Measurements from ENCODE around the gene TTLL5.

The TTLL5 gene

DNA sequence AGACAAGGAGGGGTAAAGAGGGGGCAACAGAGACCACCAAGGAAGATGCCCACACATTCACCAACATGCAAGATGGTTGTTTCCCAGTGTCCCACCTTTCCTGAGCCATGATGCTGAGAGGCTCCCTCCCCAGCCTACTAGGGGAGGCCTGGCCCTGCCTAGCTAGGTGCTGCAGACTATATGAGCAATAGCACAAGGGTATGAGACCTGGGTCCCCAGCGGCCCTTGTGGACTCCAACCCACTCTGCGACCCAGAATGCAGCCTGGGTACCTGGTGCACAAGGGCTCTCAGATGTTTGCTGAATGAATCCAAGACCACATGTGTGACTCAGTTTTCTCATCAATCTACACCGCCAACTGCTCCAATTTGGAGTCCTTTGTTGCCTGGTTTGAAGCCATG lies 306.8 kb downstream of the TTLL5 start:
- Histone ChIP-seq H4K20me1 (ENCODE audit: low read depth, low read length) (no peaks in the 10 kb centered on the region), H3K4me3 (ENCODE audit: insufficient read depth, low read length, poor library complexity, severe bottlenecking) (no peak overlapping the region)

DNA sequence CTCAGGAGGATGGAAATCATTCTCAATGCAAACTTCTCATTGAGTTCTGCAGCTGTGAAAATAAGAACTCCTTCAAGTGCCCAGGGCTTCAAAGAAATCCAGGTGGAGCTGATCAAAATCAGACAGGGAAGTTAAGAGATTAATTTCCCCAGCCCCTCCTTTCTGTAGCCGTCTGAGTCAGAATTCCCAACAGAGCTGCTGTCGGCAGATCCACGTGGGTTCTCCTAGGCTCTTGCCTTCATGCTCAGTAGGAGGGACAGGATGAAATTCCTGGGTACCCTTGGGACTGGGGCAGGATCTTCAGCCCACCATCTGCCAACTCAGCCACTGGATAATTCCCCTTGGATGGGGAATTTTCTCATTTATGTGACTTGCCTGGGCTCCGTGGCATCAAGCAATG lies 307.4 kb downstream of the TTLL5 start:
- no peaks in the 10 kb centered on the region for H3K9me2 ChIP-seq (replicated peaks; ENCODE audit: insufficient read depth, low read length)
- H3K9me3 ChIP-seq (ENCODE audit: insufficient read depth, low read length), result no peaks in the 10 kb centered on the region
- H3K4me2 ChIP-seq (ENCODE audit: low read depth, low read length, poor library complexity, severe bottlenecking), result no peak overlapping the region
- H3K27ac ChIP-seq (ENCODE audit: low read depth, low read length), result no peak overlapping the region
- H3K79me2 ChIP-seq (ENCODE audit: insufficient read depth, low read length), result no peaks in the 10 kb centered on the region
- no peak overlapping the region for H3K4me3 ChIP-seq (ENCODE audit: insufficient read depth, low read length, poor library complexity, severe bottlenecking)
- H3K9ac ChIP-seq (ENCODE audit: low read length), result no peak overlapping the region
- no peaks in the 10 kb centered on the region for H4K20me1 ChIP-seq (ENCODE audit: low read depth, low read length)
- H2AFZ ChIP-seq (ENCODE audit: low read depth, low read length, severe bottlenecking), result no peak overlapping the region
- no peaks in the 10 kb centered on the region for H3K36me3 ChIP-seq (ENCODE audit: low read length)
- H3K27me3 ChIP-seq (ENCODE audit: low read length), result no peaks in the 10 kb centered on the region
- no peak for TF ChIP-seq EZH2phosphoT487 (conservative IDR thresholded peaks at IDR 0.05; ENCODE audit: low read length)
- TF ChIP-seq, protein P1, sequence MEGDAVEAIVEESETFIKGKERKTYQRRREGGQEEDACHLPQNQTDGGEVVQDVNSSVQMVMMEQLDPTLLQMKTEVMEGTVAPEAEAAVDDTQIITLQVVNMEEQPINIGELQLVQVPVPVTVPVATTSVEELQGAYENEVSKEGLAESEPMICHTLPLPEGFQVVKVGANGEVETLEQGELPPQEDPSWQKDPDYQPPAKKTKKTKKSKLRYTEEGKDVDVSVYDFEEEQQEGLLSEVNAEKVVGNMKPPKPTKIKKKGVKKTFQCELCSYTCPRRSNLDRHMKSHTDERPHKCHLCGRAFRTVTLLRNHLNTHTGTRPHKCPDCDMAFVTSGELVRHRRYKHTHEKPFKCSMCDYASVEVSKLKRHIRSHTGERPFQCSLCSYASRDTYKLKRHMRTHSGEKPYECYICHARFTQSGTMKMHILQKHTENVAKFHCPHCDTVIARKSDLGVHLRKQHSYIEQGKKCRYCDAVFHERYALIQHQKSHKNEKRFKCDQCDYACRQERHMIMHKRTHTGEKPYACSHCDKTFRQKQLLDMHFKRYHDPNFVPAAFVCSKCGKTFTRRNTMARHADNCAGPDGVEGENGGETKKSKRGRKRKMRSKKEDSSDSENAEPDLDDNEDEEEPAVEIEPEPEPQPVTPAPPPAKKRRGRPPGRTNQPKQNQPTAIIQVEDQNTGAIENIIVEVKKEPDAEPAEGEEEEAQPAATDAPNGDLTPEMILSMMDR (IDR thresholded peaks at IDR 0.05; ENCODE audit: insufficient read depth, low read length, poor library complexity, severe bottlenecking), result no peak
- H3F3A ChIP-seq (ENCODE audit: insufficient read depth), result no peaks in the 10 kb centered on the region

More for the DNA sequence above, 306.8 kb downstream of the TTLL5 start:
- H3F3A ChIP-seq (ENCODE audit: insufficient read depth), result no peaks in the 10 kb centered on the region
- H3K27me3 ChIP-seq (ENCODE audit: low read length), result no peaks in the 10 kb centered on the region
- H2AFZ ChIP-seq (ENCODE audit: low read depth, low read length, severe bottlenecking), result no peak overlapping the region
- no peaks in the 10 kb centered on the region for H3K9me3 ChIP-seq (ENCODE audit: insufficient read depth, low read length)
- H3K9me2 ChIP-seq (replicated peaks; ENCODE audit: insufficient read depth, low read length), result no peaks in the 10 kb centered on the region
- H3K27ac ChIP-seq (ENCODE audit: low read depth, low read length), result no peak overlapping the region
- TF ChIP-seq, protein P1 (IDR thresholded peaks at IDR 0.05; ENCODE audit: insufficient read depth, low read length, poor library complexity, severe bottlenecking), result no peak
- no peak for TF ChIP-seq EZH2phosphoT487 (conservative IDR thresholded peaks at IDR 0.05; ENCODE audit: low read length)
- H3K79me2 ChIP-seq (ENCODE audit: insufficient read depth, low read length), result no peaks in the 10 kb centered on the region
- no peak overlapping the region for H3K4me2 ChIP-seq (ENCODE audit: low read depth, low read length, poor library complexity, severe bottlenecking)
- no peaks in the 10 kb centered on the region for H3K36me3 ChIP-seq (ENCODE audit: low read length)
- H3K9ac ChIP-seq (ENCODE audit: low read length), result no peak overlapping the region

DNA sequence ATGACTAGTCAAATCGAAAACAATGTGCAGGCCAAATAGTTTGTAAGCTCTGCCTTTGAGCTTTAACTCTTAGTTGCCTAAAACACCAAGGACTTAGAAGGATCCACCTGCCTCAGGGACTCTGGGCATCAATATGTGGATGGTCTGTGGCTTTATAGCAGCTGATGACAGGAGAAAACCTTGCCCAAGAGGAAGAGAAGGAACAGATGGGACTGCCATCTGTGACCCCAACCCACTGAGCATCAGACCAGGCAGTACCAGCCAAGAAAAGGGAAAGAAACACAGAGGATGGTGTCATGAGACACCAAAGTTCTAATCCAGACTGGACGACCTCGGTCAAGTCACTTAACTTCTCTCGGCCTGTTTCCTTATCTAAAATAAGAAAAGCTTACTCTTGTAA lies 308.1 kb downstream of the TTLL5 start:
- H3K9me2 ChIP-seq (replicated peaks; ENCODE audit: insufficient read depth, low read length), result no peaks in the 10 kb centered on the region
- no peaks in the 10 kb centered on the region for H4K20me1 ChIP-seq (ENCODE audit: low read depth, low read length)
- no peak overlapping the region for H3K4me3 ChIP-seq (ENCODE audit: insufficient read depth, low read length, poor library complexity, severe bottlenecking)
- no peaks in the 10 kb centered on the region for H3F3A ChIP-seq (ENCODE audit: insufficient read depth)
- no peak overlapping the region for H2AFZ ChIP-seq (ENCODE audit: low read depth, low read length, severe bottlenecking)
- H3K79me2 ChIP-seq (ENCODE audit: insufficient read depth, low read length), result no peaks in the 10 kb centered on the region
- no peaks in the 10 kb centered on the region for H3K27me3 ChIP-seq (ENCODE audit: low read length)
- H3K9me3 ChIP-seq (ENCODE audit: insufficient read depth, low read length), result no peaks in the 10 kb centered on the region
- no peak overlapping the region for H3K27ac ChIP-seq (ENCODE audit: low read depth, low read length)
- TF ChIP-seq EZH2phosphoT487 (conservative IDR thresholded peaks at IDR 0.05; ENCODE audit: low read length), result no peak
- TF ChIP-seq, protein P1 (IDR thresholded peaks at IDR 0.05; ENCODE audit: insufficient read depth, low read length, poor library complexity, severe bottlenecking), result no peak
- H3K4me2 ChIP-seq (ENCODE audit: low read depth, low read length, poor library complexity, severe bottlenecking), result no peak overlapping the region
- no peaks in the 10 kb centered on the region for H3K36me3 ChIP-seq (ENCODE audit: low read length)
- no peak overlapping the region for H3K9ac ChIP-seq (ENCODE audit: low read length)

Data from SU-DHL-6 (cell line).